HG02571 (cell line): ENCODE results near the gene DAB2IP.

Source experiments
- ATAC-seq: cut with Tn5 transposase; IDR thresholded peaks from one replicate; pipeline ENCODE4 v1.9.1; 2021; ENCODE audit warnings: mild to moderate bottlenecking, moderate library complexity; ENCODE audit not compliant: unreplicated experiment

DAB2IP gene

DNA sequence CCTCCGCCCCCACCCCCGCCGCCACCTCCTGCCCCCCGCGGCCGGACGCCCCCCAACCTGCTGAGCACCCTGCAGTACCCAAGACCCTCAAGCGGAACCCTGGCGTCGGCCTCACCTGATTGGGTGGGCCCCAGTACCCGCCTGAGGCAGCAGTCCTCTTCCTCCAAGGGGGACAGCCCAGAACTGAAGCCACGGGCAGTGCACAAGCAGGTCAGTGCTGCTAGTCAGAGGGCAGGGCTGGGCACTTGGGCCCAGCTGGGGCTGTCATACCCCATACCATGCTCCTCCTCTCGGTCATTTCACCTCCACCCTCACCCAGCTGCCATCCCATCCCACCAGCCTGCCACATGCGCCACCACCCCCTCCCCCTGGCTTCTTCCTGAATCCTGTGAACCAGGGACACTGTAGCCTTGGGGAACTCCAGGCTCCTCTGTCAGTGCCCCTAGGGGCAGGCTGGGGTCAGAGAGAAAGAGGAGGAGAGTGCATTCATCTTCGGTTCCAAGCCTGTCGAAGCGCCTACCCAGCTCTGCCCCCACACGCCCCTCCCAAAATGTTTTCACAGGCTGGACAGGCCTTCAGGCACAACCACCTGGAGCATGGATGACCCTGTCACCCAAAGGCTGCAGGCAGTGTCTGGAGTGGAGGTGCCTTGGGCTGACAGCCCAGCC, 122.0 kb downstream of the DAB2IP start:
- no peak for ATAC-seq

DNA sequence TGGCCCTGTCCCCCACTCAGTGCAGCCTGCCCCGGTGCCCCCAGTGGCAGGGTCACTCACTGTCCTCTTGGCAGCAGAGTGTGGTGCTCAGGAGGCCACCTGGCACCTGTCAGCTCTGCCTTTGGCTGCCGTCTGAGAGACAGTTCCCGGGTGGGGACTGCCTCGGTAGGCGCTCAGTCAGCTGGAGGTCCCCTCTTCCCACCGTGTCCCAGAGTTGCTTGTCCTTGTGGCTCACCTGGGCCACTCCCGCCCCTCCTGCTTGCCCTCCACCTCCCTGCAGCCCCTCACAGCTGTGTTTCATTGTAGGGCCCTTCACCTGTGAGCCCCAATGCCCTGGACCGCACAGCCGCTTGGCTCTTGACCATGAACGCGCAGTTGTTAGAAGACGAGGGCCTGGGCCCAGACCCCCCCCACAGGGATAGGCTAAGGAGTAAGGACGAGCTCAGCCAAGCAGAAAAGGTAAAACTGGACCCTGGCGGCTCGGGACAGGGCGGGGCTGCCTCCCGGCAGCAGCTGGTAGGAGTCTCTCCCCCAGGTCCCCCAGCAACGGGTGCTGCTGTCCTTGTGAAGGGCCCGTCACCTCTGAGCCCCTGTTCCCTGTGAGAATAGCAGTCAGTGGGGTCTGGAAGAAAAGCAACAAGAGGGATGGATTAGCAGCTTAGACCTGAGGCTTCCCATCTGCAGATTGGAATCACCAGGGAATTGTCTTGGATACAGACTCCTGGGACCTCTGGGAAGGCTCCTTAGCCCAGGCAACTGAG, 122.7 kb downstream of the DAB2IP start:
- ATAC-seq: no peak

DNA sequence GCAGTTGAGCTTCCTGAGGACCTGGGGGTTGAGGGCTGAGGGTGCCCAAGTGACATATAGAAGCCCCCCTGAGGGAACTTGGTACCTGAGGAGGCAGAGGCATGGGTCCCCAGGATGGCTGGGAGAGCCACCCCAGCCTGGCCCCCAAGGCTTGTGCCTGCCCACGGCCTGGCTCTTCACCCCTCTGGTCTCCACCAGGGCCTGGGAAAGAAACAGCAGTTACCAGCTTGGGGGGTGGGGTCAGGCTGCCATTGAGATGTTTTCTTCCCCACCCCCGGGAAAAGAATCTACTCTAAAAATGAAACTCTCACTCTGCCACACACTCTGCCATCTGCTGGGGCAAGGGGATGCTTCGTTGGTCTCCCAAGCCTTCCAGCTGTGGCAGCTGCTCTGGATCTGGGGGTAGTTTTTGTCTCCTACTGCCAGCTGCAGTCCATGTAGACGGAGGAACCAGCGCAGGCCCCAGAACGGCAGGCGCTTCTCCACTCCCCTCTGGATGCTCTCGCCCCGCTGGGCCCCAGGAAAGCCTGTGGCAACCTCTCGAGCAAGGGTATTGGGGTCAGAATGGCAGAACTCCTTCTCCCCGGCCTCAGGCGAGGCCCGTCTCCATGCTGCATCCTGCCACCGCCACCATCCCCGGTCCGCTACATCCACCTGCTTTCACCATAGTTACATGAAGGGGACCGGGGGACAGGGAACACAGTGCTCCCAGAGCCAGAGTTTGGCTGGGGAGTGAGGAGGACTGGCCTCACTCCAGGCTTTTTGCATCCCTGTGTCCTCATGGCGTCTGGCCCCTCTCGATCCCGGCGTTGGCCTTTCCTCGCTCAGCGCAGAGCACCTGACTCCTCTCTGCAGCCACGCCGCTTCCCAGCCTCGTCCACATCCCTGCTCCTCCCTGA, 123.5 kb downstream of the DAB2IP start:
- no peak for ATAC-seq

DNA sequence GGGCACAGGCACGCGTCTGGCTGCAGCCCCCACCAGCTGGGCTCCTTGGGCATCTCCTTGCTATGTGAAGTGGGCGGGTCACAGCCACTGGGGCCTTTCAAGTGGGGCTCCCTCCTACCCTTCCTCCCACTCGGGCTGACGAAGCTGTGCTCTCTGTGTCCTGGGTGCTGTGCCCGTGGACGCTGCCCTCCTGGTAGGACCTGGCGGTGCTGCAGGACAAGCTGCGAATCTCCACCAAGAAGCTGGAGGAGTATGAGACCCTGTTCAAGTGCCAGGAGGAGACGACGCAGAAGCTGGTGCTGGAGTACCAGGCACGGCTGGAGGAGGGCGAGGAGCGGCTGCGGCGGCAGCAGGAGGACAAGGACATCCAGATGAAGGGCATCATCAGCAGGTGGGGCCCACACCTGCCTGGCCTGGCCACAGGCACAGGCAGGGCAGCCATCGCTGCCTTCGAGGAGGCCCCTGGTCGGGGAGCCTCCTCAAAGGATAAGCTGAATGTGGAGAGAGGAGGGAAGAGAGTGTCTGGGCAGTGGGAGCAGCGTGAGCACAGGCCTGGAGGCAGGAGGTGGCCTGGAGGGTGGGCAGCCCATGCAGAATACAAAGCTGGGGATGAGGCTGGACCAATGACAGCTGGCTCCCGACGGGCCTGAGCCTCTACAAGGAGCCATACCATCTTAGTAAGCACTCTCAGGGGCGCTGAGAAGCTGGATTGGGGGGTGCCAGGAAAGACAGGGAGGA, 124.7 kb downstream of the DAB2IP start:
- no peak for ATAC-seq

DNA sequence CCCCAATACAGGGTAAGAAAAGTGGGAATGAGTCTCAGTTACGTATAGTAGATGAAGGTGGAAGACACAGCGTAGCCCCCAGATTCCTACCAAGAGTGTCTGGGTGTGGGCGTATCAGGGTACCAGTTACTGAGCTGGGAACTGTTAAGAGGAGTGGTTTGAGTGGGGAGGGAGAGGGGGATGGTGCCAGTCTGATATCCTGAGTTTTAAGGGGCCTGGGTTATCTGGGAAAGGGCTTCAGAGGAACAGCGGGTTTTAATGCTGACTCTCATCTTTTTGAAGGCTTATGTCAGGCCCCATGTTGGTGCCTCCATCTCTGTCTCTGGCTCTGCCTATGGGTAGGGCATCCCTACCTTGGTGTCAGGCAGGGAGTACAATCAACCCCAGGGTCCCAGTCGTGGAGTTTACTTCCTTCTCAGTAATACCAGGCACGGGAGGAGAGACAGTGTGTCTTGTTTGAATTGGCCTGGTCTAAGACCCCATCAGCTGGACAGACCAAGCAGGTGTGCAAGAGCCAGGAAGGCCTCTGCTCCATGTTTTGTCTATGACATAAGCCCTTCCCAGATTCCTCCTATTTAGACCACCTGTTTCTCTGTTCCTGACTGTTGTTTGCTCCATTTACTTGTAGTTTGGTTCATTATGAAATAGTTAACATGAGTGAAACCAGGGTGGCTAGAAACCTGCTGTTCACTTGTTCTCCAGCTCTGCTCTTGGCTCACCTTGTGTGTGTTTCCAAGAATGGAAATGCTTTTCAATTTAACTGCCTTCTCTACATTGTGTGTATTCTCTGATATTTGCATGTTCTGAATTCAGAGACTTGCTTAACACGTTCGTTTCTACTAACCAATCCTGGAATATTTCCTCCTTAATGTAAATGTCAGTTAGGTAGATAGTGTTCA, 125.6 kb downstream of the DAB2IP start:
- no peak for ATAC-seq

DNA sequence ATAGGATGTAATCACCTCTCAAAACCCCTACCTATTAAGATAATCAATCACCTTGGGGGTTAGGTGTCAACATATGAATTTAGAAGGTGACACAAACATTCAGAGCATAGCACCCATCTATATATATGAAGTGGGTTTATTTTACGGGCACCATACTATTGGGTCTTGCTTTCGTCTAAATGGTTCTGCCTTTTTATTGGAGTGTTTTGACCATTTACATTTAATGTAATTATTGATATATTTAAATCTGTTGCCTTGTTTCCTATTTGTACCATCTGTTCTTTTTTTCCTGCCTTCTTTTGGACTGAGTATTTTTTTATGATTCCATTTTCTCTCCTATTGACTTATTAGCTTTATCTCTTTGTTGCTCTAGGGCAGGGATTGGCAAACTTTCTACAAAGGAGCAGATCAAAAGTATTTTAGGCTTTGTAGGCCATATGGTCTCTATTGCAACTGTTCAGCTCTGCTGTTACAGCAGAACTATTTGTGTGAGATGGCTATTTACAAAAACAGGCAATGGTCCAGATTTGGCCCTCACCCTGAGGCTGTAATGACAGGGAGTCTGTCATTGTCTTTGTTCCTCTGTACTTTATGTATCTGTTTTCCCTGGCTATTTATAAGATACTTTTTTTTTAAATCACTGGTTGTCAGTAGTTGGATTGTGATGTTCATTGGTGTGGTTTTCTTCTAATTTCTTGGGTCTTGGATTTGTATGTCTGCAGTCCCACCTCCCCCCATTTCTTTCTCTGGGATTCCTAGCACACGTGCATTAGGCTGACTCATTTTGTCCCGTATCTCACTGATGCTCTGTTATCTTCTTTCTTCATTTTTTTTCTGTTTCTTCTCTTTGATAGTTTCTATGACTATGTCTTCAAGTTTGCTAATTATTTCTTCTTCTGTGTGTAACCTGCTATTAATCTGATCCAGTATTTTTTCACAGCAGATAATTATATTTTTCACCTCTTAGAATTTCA, 127.1 kb downstream of the DAB2IP start:
- ATAC-seq: no peak

DNA sequence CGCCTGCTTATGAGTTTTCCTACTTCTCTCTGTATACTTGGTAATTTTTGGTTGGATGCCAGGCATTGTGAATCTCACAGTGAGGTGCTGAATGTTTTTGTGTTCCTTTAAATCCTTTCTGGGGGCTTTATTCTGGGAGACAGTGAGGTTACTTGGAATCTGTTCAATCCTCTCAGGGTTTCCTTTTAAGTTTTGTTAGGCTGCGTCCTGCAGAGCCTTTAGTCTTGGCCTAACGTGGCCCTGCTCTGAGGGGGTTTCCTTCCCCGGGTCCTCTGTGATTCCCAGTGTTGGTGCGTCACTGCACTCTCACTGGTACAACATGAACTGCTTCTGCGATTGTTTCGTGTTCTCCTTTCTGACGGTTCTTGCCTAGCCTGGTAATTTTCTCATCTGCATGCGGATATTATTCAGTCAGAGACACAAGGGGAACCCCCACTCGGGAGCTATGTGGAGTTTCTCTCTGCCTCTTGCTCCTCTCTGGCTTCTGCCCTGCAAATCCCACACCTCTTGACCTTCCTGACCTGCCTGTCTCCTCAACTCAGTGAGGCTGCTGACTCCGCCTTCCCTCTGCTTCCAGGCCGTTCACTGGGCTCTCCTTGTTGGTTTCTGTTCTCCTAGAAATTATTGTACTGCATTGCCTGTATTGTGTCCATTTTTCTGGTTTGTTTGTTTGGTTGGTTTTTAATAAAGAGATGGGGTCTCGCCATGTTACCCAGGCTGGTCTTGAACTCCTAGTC, 128.1 kb downstream of the DAB2IP start:
- ATAC-seq: no peak

DNA sequence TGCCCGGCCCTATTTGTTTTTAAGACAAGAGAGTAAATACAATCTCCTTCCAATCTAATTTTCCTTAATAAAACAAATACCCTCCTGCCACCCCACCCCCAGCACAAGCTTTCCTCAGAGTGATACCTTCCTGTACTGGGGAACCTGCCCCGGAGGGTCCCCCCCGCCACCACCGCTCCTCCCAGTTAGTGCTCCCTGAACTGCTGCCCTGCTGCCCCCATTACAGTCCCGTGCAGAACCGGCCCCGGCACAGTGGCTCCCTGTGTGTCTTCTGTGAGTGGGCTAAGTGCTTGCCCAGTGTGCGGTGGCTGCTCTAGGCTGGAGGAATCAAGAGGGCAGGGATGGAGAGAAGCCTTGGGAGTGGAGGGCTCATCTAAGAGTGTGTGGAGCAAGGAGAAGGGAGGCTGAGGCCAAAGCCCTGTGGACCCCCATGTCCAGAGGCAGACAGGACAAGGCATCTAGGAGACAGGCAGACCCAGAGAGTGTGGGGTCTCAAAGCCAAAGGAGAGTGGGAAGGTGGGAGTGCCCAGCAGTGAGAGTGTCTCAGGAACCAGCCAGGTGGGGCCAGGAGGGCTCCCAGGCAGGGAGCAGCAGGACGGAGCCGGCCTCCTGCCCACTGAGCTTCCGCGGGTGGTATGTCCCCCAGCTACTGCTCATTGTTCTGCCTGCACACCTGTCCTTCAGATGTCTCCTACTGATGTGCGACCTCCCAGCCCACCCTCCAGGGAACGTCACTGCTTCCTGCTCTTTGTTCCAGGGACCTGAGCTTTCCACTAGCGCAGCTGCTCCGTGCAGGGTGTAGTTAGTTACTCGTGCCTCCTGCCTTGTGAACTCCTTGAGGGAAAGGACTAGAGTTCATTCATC, 129.0 kb downstream of the DAB2IP start:
- no peak for ATAC-seq

DNA sequence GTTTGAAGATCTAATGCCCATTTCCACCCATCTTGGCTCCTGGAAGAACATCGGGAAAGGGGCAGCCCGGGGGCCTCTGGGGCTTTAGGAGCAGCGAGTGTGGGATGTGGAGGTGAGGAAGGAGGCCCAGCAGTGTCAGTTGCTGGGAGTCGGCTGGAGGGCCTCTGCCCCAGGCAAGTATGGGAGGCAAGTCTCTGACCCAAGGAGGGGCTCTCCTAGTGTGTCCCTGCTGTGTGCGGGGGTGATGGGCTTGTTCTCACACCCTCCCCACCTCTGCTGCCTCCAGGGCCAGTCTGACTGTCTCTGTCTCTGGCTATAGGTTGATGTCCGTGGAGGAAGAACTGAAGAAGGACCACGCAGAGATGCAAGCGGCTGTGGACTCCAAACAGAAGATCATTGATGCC, 129.7 kb downstream of the DAB2IP start:
- ATAC-seq: no peak

DNA sequence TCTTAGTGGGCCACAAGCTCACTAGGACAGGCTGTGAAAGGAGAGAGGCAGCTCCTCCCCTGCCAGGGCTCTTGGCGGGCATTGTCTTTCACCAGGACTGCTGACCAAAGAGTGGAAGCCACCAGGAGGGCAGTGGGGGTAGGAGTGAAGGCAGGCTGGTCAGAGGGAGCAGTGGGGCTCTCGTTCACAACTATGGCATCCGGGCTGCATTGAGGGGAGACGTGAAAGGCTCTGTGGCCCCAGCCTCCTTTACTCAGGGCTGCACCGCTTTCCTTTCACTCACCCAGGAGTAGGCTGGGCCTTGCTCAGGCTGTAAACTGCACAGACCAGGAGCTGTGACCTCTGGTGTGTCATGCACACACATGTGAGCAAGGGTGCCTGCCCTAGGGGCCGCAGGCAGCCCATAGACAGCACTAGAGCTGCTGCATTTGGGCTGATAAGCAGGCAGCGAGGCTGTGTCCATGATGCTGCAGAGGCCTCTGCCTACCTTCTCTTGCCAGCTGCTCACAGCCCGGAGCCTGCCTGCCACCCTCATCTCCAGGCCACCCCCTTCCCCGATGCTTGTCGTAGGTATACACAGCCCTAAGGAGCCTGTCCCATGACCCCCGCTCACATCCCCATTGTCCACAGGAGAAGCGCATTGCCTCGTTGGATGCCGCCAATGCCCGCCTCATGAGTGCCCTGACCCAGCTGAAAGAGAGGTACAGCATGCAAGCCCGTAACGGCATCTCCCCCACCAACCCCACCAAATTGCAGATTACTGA, 130.4 kb downstream of the DAB2IP start:
- no peak for ATAC-seq

DNA sequence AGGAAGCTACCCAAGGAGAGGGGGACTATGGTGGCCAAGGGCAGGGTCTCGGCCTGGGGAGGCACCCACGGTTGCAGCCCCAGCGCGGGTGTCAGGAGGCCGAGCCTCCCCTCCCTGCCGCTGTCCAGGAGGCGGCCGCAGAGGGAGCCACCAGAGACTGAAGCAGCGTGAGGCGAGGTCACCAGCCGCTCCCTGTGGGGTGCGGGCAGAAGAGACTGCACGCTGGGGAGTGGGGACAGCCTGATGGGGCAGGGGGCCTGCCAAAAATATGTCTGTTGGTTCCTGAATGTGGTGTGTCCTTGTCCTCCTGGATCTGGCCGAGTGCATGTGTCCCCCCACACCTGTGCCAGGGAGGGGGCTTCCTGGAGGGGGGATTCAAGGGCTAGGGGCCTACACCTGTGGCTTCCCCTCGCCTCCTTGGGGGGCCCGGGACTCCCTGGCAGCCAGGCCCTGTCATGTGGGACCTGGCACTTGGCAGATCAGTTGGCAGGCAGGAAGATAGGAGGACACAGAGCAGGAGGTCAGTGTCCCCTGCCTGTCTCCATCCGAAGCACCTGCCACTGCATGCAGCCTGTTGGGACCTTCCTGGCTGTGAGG, 131.2 kb downstream of the DAB2IP start:
- no peak for ATAC-seq

DNA sequence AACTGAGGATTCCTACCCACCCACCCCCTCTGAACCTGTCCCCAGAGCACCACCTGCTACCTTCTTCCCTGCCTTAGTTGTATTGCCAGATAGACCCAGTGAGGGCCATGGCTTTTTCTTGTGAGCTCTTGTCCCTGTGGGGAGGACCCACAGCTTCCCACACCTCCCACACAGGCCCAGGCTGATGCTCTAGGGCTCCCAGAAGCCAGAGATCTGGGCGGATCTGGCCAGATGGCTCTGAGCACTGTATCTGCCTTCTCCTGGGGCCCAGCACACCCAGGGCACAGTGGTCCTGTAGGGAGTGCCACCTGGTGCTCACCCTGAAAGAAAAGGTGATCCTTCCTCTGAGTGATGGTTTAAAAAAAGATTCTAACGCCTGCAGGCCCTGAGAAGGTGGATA, 131.7 kb downstream of the DAB2IP start:
- ATAC-seq: no peak

DNA sequence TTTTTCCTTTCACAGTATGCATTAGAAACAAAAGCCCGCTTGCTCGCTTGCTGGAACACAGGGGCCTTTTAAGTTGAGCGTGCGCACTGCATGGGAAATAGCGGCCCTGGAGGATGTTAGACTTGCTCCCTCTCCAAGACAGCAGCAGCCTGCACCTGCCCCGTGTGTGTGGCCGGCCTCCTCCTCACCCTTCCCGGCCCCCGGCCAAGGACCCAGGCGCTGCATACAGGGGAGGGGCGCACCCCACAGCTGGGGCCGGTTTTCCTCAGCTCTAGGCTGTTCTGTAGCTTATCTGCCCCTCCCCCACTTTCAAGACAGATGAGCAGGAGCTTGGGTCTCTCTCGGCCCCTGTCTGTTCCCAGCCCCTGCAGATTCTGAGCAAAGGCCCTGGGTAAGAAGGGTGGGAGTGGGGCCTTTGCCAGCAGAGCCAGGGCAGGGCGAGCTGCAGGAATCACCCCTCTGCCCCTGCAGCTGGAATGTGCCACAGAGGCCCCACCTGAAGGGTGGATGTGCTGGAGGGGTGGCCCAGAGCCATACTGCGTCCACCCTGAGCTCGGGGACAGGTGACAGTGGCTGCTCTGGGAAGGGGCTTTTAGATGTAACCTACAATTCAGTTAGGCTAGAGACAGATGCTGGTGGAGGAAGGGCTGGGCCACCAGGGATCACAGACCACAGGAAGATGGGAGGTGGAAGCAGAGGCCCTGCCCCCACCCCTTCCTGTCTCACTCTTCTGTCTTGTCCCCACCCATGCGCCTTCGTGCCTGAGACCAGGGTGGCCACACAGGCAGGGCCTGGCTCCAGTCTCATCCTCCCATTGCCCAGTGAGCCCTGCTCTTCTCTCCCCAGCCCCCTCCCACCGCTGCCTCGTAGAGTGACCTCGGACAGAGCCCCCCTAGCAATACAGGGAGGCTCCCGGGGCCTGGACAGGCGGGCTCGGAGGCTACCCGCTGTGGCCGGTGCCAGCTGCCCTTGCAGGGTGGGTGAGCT, 132.4 kb downstream of the DAB2IP start:
- no peak for ATAC-seq

DNA sequence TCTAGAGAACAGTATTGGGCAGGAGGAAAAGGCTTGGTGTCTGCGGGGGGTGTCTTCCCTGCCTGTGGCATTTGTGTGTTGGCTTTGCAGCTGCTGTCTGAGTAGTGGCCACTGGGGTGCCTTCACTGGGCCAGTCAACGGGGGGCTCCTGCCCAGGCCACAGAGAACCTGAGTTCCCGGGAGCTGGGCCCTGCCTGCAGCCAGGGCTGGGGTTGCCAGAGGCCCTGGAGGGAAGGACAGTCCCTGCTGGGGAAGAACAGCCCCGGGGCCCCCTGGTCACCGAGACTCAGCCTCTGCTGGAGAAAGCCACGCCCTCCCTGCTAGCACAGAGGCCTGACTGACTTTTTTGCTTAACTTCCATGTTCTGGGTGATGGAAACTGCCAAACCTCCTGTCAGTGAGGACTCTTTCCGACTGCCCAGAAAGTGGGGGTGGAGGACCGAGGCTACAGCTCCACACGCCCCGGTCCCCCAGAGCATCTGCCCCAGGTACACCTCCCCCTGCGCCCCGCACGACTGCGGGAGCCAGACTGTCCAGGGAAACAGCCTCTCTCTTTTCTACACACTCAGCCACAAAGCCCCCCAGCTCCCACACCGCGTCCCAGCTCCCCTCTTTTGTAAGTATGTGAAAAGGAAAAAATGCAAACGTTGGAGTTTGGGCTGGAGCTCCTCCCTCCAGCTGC, 133.4 kb downstream of the DAB2IP start:
- no peak for ATAC-seq
